Osteoblast (primary cell): Measurements from ENCODE around the gene TNFRSF19. TPM values are rescaled to one million over a fixed set of nuclear protein-coding genes. Genes with fewer than 3 reads are reported as not detected.
"Not testable (repeated sequence)": the region's sequence is repeated elsewhere in the genome, so short reads cannot be mapped to it uniquely, and the experiment has no call there.

Experiments used
- DNase-seq: peaks from one replicate; pipeline ENCODE4 v3.0.0; 2011; ENCODE audit warnings: low spot score, mixed read lengths; ENCODE audit not compliant: insufficient read length; ENCODE audit errors: missing footprints
- H2AFZ ChIP-seq: 2 replicates; pipeline ENCODE4 v1.6.0; 2011; ENCODE audit warnings: mild to moderate bottlenecking, low read length
- H3K27ac ChIP-seq: 2 replicates; pipeline ENCODE4 v1.5.1; 2011; ENCODE audit warnings: mild to moderate bottlenecking, low read depth, low read length, moderate library complexity
- H3K27me3 ChIP-seq: 2 replicates; pipeline ENCODE4 v1.6.0; 2012; ENCODE audit warnings: mild to moderate bottlenecking, control low read depth, inconsistent platforms, low read length, moderate library complexity; ENCODE audit not compliant: insufficient read depth
- H3K36me3 ChIP-seq: 2 replicates; pipeline ENCODE4 v1.5.1; 2011; ENCODE audit warnings: mild to moderate bottlenecking, low read length, control low read depth, moderate library complexity; ENCODE audit not compliant: insufficient read depth
- H3K4me1 ChIP-seq: 2 replicates; pipeline ENCODE4 v1.5.1; 2011; ENCODE audit warnings: mild to moderate bottlenecking, low read length, control low read depth, moderate library complexity; ENCODE audit not compliant: insufficient read depth
- H3K4me2 ChIP-seq: 2 replicates; pipeline ENCODE4 v1.6.0; 2011; ENCODE audit warnings: mild to moderate bottlenecking, low read length; ENCODE audit not compliant: insufficient read depth
- H3K4me3 ChIP-seq: fragments of 200-600 bp; sonication (generic); 3 replicates; pipeline ENCODE4 v1.5.1; 2012; ENCODE audit warnings: mild to moderate bottlenecking, low read length, inconsistent platforms; ENCODE audit not compliant: insufficient read depth
- H3K79me2 ChIP-seq: 2 replicates; pipeline ENCODE4 v1.6.0; 2012; ENCODE audit warnings: mild to moderate bottlenecking, low read length, control low read depth, inconsistent platforms; ENCODE audit not compliant: insufficient read depth
- H3K9me3 ChIP-seq: 2 replicates; pipeline ENCODE4 v1.5.1; 2011; ENCODE audit warnings: low read depth, low read length, control low read depth
- H4K20me1 ChIP-seq: 2 replicates; pipeline ENCODE4 v1.6.0; 2012; ENCODE audit warnings: mild to moderate bottlenecking, low read length, control low read depth; ENCODE audit not compliant: insufficient read depth
- CTCF ChIP-seq: IDR thresholded peaks from 2 replicates; pipeline ENCODE4 v1.5.1; 2011; ENCODE audit warnings: mild to moderate bottlenecking, low read depth, low read length, moderate library complexity; ENCODE audit errors: extremely low read depth
- total RNA-seq: library from RNA; depleted of rRNA; stranded (reverse); fragments of >200 nt; gene quantifications from 2 replicates; pipeline ENCODE4 v1.2.3, GENCODE V29; 2012

The TNFRSF19 gene
- total RNA-seq, 1 donor, result 73.8 TPM

GRCh38 chr13:23586336-23586735, 16.1 kb downstream of the TNFRSF19 start:
- H3K4me3 ChIP-seq, result no peak overlapping the region
- no peaks in the 10 kb centered on the region for H3K36me3 ChIP-seq
- H3K4me2 ChIP-seq, result no peak overlapping the region
- peaks cover 48% of the 10 kb centered on the region for H3K79me2 ChIP-seq
- no peaks in the 10 kb centered on the region for H3K4me1 ChIP-seq
- no peak overlapping the region for H3K27ac ChIP-seq
- H3K9me3 ChIP-seq, result no peaks in the 10 kb centered on the region
- no peak overlapping the region for H2AFZ ChIP-seq
- DNase-seq, result no peak
- no peak for TF ChIP-seq CTCF
- H4K20me1 ChIP-seq, result no peaks in the 10 kb centered on the region
- H3K27me3 ChIP-seq, result no peaks in the 10 kb centered on the region

DNA sequence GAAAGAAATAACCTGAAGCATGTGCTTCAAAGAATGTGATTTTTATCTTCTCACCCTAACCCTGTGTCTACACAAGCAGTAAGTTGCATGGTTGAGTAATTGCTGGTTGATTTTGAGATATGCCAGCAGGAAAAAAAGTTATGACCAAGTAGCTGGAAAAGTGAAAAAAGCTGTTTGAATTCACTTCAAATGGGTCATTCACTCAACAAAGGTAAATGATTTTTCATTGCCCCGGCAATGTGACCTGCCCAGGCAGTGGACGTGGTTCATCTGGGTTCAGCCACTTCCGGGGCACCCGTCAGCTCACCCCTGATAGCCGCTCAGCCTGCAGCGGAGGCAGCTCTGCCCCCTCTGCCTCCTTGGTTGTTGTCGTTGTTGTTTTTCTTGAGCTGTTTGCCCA, 18.5 kb downstream of the TNFRSF19 start:
- no peak overlapping the region for H3K4me3 ChIP-seq
- no peaks in the 10 kb centered on the region for H3K9me3 ChIP-seq
- no peak overlapping the region for H3K4me2 ChIP-seq
- H3K4me1 ChIP-seq, result peaks cover 4% of the 10 kb centered on the region
- no peak overlapping the region for H3K27ac ChIP-seq
- peaks cover 33% of the 10 kb centered on the region for H3K79me2 ChIP-seq
- no peak for DNase-seq
- no peak for TF ChIP-seq CTCF
- H3K27me3 ChIP-seq, result no peaks in the 10 kb centered on the region
- H4K20me1 ChIP-seq, result no peaks in the 10 kb centered on the region
- H2AFZ ChIP-seq, result no peak overlapping the region
- peaks cover 6% of the 10 kb centered on the region for H3K36me3 ChIP-seq

DNA sequence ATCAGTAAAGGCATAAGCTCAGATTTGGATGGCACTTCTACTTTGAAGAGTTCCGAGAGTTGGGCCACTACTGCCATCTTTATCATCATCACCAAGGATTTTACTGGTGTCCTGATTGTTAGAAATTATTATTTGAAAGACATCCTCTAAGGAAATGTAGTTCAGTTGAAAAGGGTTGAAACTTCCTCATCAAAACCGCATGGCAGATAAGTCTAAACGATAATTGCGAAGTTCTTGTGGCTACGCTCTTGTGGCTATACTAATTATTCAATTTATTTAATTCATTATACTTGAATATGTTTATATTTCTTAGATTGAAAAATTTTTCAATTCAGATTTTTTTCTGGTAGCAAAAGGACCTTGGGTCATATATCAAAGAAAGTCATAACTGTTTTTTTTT, 22.4 kb downstream of the TNFRSF19 start:
- Histone ChIP-seq H2AFZ (no peak overlapping the region), H3K4me1 (peaks cover 4% of the 10 kb centered on the region), H3K9me3 (no peaks in the 10 kb centered on the region), H3K27ac (no peak overlapping the region), H3K79me2 (peaks cover 17% of the 10 kb centered on the region), H4K20me1 (no peaks in the 10 kb centered on the region), H3K36me3 (peaks cover 18% of the 10 kb centered on the region), H3K4me2 (no peak overlapping the region), H3K27me3 (no peaks in the 10 kb centered on the region), H3K4me3 (no peak overlapping the region)
- DNase-seq, result no peak
- no peak for TF ChIP-seq CTCF

- DNase-seq, result no peak
- no peak overlapping the region for H3K4me3 ChIP-seq
- TF ChIP-seq CTCF, result no peak
Observed at GRCh38 chr13:23593148-23593547, 22.9 kb downstream of the TNFRSF19 start.

DNA sequence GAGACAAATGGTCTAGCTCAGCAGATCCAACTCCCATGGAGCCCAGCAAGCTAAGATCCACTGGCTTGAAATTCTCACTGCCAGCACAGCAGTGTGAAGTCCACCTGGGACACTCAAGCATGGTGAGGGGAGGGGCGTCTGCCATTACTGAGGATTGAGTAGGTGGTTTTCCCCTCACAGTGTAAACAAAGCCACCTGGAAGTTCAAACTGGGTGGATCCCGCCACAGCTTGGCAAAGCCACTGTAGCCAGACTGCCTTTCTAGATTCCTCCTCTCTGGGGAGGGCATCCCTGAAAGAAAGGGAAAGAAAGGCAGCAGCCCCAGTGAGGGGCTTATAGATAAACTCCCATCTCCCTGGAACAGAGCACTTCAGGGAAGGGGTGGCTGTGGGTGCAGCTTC, 24.1 kb downstream of the TNFRSF19 start:
- H3K4me2 ChIP-seq, H3K9me3 ChIP-seq, H3K79me2 ChIP-seq, H3K4me3 ChIP-seq, DNase-seq, H4K20me1 ChIP-seq, H3K27ac ChIP-seq, H2AFZ ChIP-seq, H3K27me3 ChIP-seq: not testable (repeated sequence)
- peaks cover 14% of the 10 kb centered on the region for H3K4me1 ChIP-seq
- H3K36me3 ChIP-seq, result peaks cover 18% of the 10 kb centered on the region

More at GRCh38 chr13:23593148-23593547, 22.9 kb downstream of the TNFRSF19 start:
- Histone ChIP-seq H3K36me3 (peaks cover 18% of the 10 kb centered on the region), H3K79me2 (peaks cover 13% of the 10 kb centered on the region), H3K4me1 (peaks cover 5% of the 10 kb centered on the region), H3K27me3 (no peaks in the 10 kb centered on the region), H3K9me3 (no peaks in the 10 kb centered on the region), H3K27ac (no peak overlapping the region), H3K4me2 (no peak overlapping the region), H2AFZ (no peak overlapping the region), H4K20me1 (no peaks in the 10 kb centered on the region)
